Fibroblast of lung (primary cell): ENCODE data around the gene THEM4.
"Not testable (repeated sequence)": the region's sequence is repeated elsewhere in the genome, so short reads cannot be mapped to it uniquely, and the experiment has no call there.

Experiments used
- CTCF ChIP-seq, 2 donors: IDR thresholded peaks in 1 of 2; conservative IDR thresholded peaks in 1 of 2; 1 replicate in 1 of 2; 2 replicates in 1 of 2; pipeline ENCODE4 v1.5.1; 2011 to 2012; ENCODE audit warnings: low read length in 2 of 2, control low read depth in 1 of 2, inconsistent platforms in 1 of 2, low read depth in 1 of 2, mild to moderate bottlenecking in 1 of 2
- EZH2 ChIP-seq: IDR thresholded peaks from 2 replicates; pipeline ENCODE4 v1.5.1; 2012; ENCODE audit warnings: low read length, control low read depth, mild to moderate bottlenecking; ENCODE audit errors: missing control alignments

- not testable (repeated sequence) for TF ChIP-seq EZH2; CTCF (conservative IDR thresholded peaks at IDR 0.05 in 1 of 2, IDR thresholded peaks at IDR 0.05 in 1 of 2; ENCODE audit: low read depth in 1 of 2, low read length in 2 of 2)
Measured at GRCh38 chr1:151905443-151906323, 3.6 kb downstream of the THEM4 start.
